Lower leg skin (tissue), 3 donors: ENCODE results near the gene CYP26C1.

Experiments used
- CTCF ChIP-seq, 3 donors: fragments of 450-650 bp; IDR thresholded peaks; one replicate each; pipeline ENCODE4 v1.5.1; 2016; ENCODE audit warnings: antibody characterized with exemption in 3 of 3, mild to moderate bottlenecking in 3 of 3, moderate library complexity in 2 of 3
- POLR2A ChIP-seq, 2 donors: fragments of 450-650 bp; IDR thresholded peaks; one replicate each; pipeline ENCODE4 v1.6.1; 2016 to 2017; ENCODE audit warnings: antibody characterized with exemption in 2 of 2, mild to moderate bottlenecking in 1 of 2, moderate library complexity in 1 of 2

- TF ChIP-seq CTCF (IDR thresholded peaks at IDR 0.05), result no peak
- TF ChIP-seq POLR2A (IDR thresholded peaks at IDR 0.05), result no peak
These were observed 34.6 kb downstream of the CYP26C1 start for GRCh38 chr10:93095225-93095624.
